22Rv1 (cell line): ENCODE results near the gene TMEM259.

Source experiments
- CTCF ChIP-seq: fragments of 450-650 bp; IDR thresholded peaks from 2 replicates; pipeline ENCODE4 v1.5.1; 2017; ENCODE audit warnings: mild to moderate bottlenecking
- ZFX ChIP-seq: fragments of 450-650 bp; IDR thresholded peaks from 2 replicates; pipeline ENCODE4 v1.6.1; 2017; ENCODE audit warnings: antibody characterized with exemption, borderline replicate concordance

DNA sequence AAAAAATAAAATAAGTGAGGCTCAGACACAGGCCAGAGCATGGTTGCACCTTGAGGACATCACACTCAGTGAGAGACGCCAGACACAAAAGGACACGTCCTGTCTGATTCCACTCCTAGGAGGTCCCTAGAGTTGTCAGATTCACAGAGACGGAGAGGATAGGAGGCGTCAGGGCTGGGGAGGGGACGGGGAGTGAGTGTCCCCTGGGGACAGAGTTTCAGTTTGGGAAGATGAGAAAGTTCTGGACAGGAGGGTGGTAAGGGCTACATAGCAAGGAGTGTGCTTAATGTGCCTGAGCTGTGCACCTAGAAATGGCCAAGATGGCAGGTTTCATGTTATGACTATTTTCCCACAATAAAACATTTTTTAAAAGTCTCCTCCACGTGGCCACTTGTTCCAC lies 22.9 kb downstream of the TMEM259 start:
- TF ChIP-seq CTCF (no peak), ZFX (no peak)
